ES-I3 (cell line): ENCODE data around the gene KIF26A.

ENCODE experiments used
- H3K36me3 ChIP-seq: 2 replicates; pipeline ENCODE4 v1.6.1; 2013; ENCODE audit warnings: mild to moderate bottlenecking, low read length, control low read depth, moderate library complexity; ENCODE audit not compliant: insufficient read depth
- H3K4me1 ChIP-seq: 2 replicates; pipeline ENCODE4 v1.6.1; 2013; ENCODE audit warnings: mild to moderate bottlenecking, control low read depth, low read length; ENCODE audit not compliant: insufficient read depth
- H3K9ac ChIP-seq: 2 replicates; pipeline ENCODE4 v1.6.1; 2013; ENCODE audit warnings: low read depth, mild to moderate bottlenecking, low read length, moderate library complexity
- H3K9me3 ChIP-seq: 2 replicates; pipeline ENCODE4 v1.6.1; 2013; ENCODE audit warnings: mild to moderate bottlenecking, low read length, moderate library complexity; ENCODE audit not compliant: control insufficient read depth, insufficient read depth

The KIF26A gene

DNA sequence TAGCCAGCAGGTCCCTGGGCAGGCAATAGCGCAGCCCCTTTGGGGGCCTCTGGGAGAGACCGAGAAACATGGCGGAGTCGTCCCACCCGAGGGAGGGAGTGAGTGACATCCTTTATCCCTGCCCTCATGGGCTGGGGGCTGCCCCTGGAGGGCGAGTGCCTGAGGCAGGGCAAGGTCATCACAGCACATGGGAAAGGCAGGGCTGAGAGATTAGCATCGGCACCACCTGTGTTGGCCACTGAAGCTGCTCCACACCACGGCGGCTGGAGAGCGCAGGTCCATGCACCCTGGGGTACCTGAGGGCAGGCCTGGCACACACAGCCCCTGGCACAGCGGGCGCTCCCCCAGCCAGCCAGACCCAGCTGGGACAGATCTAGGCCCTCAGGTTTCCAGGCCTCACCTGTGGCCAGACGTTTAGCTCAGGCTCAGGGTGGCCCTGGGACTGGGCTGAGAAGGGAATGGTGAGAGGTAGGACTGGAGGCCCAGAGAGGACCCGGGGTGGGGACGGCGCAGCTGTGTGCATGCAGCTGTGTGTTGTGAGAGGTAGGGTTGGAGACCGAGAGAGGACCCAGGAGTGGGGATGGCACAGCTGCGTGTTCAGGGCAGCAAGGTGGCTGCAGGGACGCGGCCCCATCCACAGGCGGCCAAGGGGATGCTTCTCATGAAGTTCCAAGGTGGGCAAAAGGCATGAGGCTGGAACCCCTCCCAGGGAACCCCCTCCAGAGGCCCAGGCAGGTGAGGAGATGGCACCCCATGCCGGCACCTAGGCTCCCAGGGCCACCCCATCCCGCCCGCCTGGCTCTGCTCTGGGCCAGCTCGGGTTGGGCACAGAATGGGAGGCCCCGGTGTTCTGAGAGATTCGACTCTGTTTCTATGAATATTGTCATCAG lies 74.1 kb downstream of the KIF26A start:
- H3K9ac ChIP-seq, result no peak overlapping the region
- no peaks in the 10 kb centered on the region for H3K9me3 ChIP-seq
- no peaks in the 10 kb centered on the region for H3K36me3 ChIP-seq
- no peaks in the 10 kb centered on the region for H3K4me1 ChIP-seq

GRCh38 chr14:104213301-104214034 lies 75.1 kb downstream of the KIF26A start:
- Histone ChIP-seq H3K4me1 (no peaks in the 10 kb centered on the region), H3K9ac (no peak overlapping the region), H3K36me3 (no peaks in the 10 kb centered on the region), H3K9me3 (no peaks in the 10 kb centered on the region)

DNA sequence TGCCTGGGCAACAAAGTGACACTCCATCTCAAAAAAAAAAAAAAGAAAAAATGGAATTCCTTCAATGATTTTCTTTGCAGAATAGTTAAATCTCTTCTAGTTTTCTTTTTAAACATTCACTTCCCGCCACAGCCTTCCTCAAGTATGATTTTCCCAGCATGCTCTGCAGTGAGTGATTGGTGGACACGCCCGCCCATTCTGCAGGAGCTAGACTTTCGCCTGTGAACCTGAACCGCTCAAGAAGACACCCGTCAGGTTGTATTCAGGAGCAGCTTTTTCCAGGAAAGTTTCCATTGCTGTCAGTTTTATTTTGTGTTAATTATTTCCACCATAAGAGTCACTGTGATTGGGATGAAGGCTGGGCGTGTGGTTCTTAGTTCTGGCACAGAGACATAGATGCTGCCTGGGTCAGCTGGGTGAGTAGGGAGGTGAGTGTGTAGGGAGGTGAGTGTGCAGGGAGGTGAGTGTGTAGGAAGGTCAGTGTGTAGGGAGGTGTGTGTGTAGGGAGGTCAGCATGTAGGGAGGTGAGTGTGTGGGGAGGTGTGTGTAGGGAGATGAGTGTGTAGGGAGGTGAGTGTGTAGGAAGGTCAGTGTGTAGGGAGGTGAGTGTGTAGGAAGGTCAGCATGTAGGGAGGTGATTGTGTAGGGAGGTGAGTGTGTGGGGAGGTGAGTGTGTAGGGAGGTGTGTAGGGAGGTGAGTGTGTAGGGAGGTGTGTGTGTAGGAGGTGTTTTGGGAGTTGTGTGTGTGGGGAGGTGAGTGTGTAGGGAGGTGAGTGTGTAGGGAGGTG lies 76.2 kb downstream of the KIF26A start:
- Histone ChIP-seq H3K9me3 (no peaks in the 10 kb centered on the region), H3K36me3 (no peaks in the 10 kb centered on the region), H3K9ac (no peak overlapping the region), H3K4me1 (no peaks in the 10 kb centered on the region)

GRCh38 chr14:104215706-104216334 lies 77.4 kb downstream of the KIF26A start:
- H3K9ac ChIP-seq, result no peak overlapping the region
- H3K9me3 ChIP-seq, result no peaks in the 10 kb centered on the region
- no peaks in the 10 kb centered on the region for H3K4me1 ChIP-seq
- H3K36me3 ChIP-seq, result no peaks in the 10 kb centered on the region

DNA sequence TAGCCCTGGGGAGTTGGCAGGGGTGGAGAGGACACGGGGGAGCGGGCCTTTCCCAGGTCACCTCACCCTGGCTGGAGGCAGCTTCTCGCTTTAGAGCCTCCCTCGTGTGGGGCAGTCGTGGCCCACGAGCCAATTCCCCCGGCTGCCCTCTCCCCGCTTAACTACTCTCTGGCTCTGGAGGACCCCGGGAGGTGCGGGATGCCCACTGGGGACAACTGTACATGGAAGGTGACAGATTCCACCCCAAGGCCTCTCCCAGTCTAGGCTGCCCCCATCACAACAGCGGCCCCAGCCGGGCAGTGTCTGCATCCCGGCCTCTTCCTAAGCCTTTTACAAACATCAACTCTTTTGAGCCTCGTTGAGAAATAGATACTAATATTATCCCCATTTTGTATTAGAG lies 78.1 kb downstream of the KIF26A start:
- Histone ChIP-seq H3K9me3 (no peaks in the 10 kb centered on the region), H3K9ac (no peak overlapping the region), H3K36me3 (no peaks in the 10 kb centered on the region), H3K4me1 (no peaks in the 10 kb centered on the region)

- no peaks in the 10 kb centered on the region for H3K36me3 ChIP-seq
- no peaks in the 10 kb centered on the region for H3K4me1 ChIP-seq
- H3K9ac ChIP-seq, result no peak overlapping the region
- H3K9me3 ChIP-seq, result no peaks in the 10 kb centered on the region
These were observed 79.3 kb downstream of the KIF26A start for GRCh38 chr14:104217486-104218360.

- no peak overlapping the region for H3K9ac ChIP-seq
- no peaks in the 10 kb centered on the region for H3K36me3 ChIP-seq
- peaks cover 2% of the 10 kb centered on the region; the same call in 1 of the 2 replicates for H3K4me1 ChIP-seq
- no peaks in the 10 kb centered on the region for H3K9me3 ChIP-seq
These were observed 80.2 kb downstream of the KIF26A start for GRCh38 chr14:104218361-104219180.

GRCh38 chr14:104219731-104220214 lies 81.4 kb downstream of the KIF26A start:
- no peak overlapping the region for H3K9ac ChIP-seq
- no peaks in the 10 kb centered on the region for H3K36me3 ChIP-seq
- H3K4me1 ChIP-seq, result peaks cover 3% of the 10 kb centered on the region; the same call in 1 of the 2 replicates
- no peaks in the 10 kb centered on the region for H3K9me3 ChIP-seq

DNA sequence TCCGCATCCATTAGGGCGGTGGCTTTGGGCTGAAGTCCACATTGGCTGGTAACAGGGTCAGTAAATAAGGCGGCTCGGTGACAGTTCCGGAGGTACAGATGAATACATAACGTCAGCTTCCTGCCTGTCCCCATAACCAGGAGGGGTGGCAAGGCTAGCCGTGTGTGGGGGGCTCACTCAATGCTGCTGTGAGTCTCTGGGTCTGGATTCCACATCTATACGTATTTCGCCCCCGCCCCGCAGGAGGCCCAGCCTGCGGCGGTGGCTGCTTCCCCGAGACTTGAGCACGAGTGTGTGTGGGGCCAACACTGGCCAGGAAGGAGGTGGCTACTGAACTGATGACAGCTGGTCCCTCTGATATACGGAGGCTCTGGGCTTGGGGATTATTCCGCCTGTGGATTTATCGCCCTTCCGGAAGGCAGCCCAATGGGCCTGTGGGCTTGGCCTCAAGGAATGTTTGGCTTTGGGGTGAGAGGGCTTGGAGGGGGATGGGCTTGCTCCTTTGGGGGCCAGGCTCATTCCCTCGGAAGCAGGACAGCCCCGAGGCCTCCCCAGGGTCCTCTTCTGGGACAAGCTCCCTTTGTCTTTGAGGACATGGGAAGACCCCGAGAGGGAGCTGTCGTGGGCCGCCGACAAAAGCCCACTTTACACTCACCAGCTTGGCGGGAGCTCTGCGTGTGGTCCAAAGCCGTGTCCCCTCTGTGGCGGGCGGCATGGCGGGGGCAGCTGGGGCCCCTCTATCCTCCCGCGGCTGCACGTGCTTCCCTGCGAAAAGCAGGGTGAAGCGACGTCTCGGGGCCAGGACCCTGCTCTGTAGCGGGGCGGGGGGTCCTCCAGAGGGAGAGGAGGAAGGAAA lies 82.1 kb downstream of the KIF26A start:
- no peak overlapping the region for H3K9ac ChIP-seq
- no peaks in the 10 kb centered on the region for H3K36me3 ChIP-seq
- H3K9me3 ChIP-seq, result no peaks in the 10 kb centered on the region
- H3K4me1 ChIP-seq, result peaks cover 3% of the 10 kb centered on the region; the same call in 1 of the 2 replicates

- no peak overlapping the region for H3K9ac ChIP-seq
- no peaks in the 10 kb centered on the region for H3K9me3 ChIP-seq
- no peaks in the 10 kb centered on the region for H3K36me3 ChIP-seq
- peaks cover 3% of the 10 kb centered on the region; the same call in 1 of the 2 replicates for H3K4me1 ChIP-seq
These were observed 82.8 kb downstream of the KIF26A start for GRCh38 chr14:104221071-104221625.

DNA sequence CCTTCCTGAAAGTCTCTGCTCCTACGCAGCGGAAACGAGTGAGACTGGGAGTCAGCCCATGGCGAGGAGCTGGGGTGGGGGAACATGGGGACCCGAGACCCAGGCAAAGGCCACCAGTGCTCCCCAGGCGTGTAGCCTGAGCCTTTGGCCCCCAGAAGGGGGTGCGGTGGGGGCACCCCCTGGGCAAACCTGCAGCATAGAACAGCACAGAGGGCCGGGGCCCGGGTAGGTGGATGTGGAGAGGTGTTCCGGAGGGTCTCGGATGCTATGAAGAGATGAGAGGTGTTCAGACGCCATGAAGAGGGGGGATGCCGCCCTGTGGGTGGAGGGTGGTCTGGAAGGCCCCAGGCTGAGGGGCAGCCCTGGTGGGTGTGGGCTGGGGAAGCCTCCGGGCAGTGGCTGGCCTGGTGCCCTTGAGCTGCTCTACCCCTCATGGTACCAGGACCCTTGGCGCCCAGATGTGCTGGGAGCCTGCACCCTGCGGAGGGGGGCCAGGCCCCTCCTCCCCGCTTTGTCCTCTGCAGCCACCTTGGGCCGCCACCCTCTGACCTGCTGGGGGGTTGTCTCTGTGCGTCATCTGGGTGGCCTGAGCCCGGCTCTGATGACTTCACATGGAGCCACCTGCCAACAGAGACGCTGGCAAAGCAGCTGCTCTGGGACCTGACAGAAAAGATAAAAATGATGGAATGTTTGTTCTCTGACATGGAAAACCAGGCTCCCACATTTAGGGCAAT lies 83.4 kb downstream of the KIF26A start:
- Histone ChIP-seq H3K36me3 (no peaks in the 10 kb centered on the region), H3K9me3 (no peaks in the 10 kb centered on the region), H3K4me1 (peaks cover 3% of the 10 kb centered on the region; the same call in 1 of the 2 replicates), H3K9ac (no peak overlapping the region)
